GM19467 (cell line): ENCODE data around the gene SSNA1.

Experiments
- ATAC-seq: cut with Tn5 transposase; IDR thresholded peaks from one replicate; pipeline ENCODE4 v1.9.1; 2021; ENCODE audit warnings: mild to moderate bottlenecking, moderate library complexity; ENCODE audit not compliant: unreplicated experiment

SSNA1 gene

GRCh38 chr9:137150617-137151457, 37.6 kb upstream of the SSNA1 start:
- ATAC-seq: peak; percentile 37

- no peak for ATAC-seq
These were observed 35.6 kb upstream of the SSNA1 start for GRCh38 chr9:137152844-137153405.

- ATAC-seq: no peak
These were observed 31.7 kb upstream of the SSNA1 start for GRCh38 chr9:137156567-137157375.

- no peak for ATAC-seq
These were observed 30.7 kb upstream of the SSNA1 start for GRCh38 chr9:137157618-137158415.

- ATAC-seq: no peak
These were observed 29.9 kb upstream of the SSNA1 start for GRCh38 chr9:137158625-137159024.

GRCh38 chr9:137159105-137160053, 29.1 kb upstream of the SSNA1 start:
- ATAC-seq: no peak

- ATAC-seq: no peak
These were observed 28.4 kb upstream of the SSNA1 start for GRCh38 chr9:137160054-137160425.

GRCh38 chr9:137160716-137161557, 27.5 kb upstream of the SSNA1 start:
- ATAC-seq: no peak

- no peak for ATAC-seq
These were observed 26.7 kb upstream of the SSNA1 start for GRCh38 chr9:137161558-137162486.

- ATAC-seq: no peak
These were observed 25.7 kb upstream of the SSNA1 start for GRCh38 chr9:137162505-137163364.

GRCh38 chr9:137163365-137163715, 25.1 kb upstream of the SSNA1 start:
- no peak for ATAC-seq

- no peak for ATAC-seq
These were observed 24.7 kb upstream of the SSNA1 start for GRCh38 chr9:137163805-137164204.

GRCh38 chr9:137164370-137165249, 23.9 kb upstream of the SSNA1 start:
- ATAC-seq: no peak

GRCh38 chr9:137165250-137165836, 23.1 kb upstream of the SSNA1 start:
- ATAC-seq: no peak

GRCh38 chr9:137166380-137167229, 21.9 kb upstream of the SSNA1 start:
- ATAC-seq: no peak
